ENCODE data around the gene ARMH2. TPM values are rescaled to one million over a fixed set of nuclear protein-coding genes. Genes with fewer than 3 reads are reported as not detected.

ARMH2 gene
- total RNA-seq, 1 experiment from 2014 or later: not detected

- H2BK20ac ChIP-seq (ENCODE audit: low read depth, low read length, poor library complexity, severe bottlenecking): no peak overlapping the region
- H3K27ac Mint-ChIP-seq: peak overlapping the region; percentile 2 to 22 (median 8); a peak in 3 of 7 replicates
Measured at GRCh38 chr6:24821860-24822444, 23.2 kb upstream of the ARMH2 start.

More at GRCh38 chr6:24821860-24822444, 23.2 kb upstream of the ARMH2 start:
- Histone ChIP-seq H3T11ph (ENCODE audit: low read length) (no peak overlapping the region), H3K23me2 (ENCODE audit: insufficient read length, low read depth, low read length, poor library complexity, severe bottlenecking) (no peaks in the 10 kb centered on the region), H2BK12ac (ENCODE audit: insufficient read length, low read depth, low read length) (no peak overlapping the region), H2BK5ac (ENCODE audit: insufficient read length, low read length) (no peak overlapping the region), H4K20me1 (ENCODE audit: control insufficient read depth, insufficient read depth, insufficient read length) (no peaks in the 10 kb centered on the region), H3K18ac (ENCODE audit: insufficient read length, low read depth, low read length) (no peak overlapping the region), H4K91ac (ENCODE audit: insufficient read length, low read depth, low read length) (no peak overlapping the region), H3K14ac (ENCODE audit: insufficient read depth, low read length) (no peak overlapping the region), H4K8ac (replicated peaks; ENCODE audit: insufficient read length, low read depth, low read length) (no peak overlapping the region), H3K27me3 (ENCODE audit: insufficient read depth, low read length) (no peaks in the 10 kb centered on the region), H3K4ac (ENCODE audit: low read depth, low read length) (no peak overlapping the region), H2AFZ (ENCODE audit: low read length) (no peak overlapping the region), H3K56ac (ENCODE audit: insufficient read length, low read depth, low read length) (no peak overlapping the region), H3K79me2 (ENCODE audit: insufficient read depth, low read length) (no peaks in the 10 kb centered on the region), H3K9me3 (ENCODE audit: control insufficient read depth, low read depth, low read length) (no peaks in the 10 kb centered on the region), H2AK5ac (ENCODE audit: insufficient read length, low read length) (no peak overlapping the region), H2BK15ac (ENCODE audit: low read depth, low read length) (no peak overlapping the region), H3K9ac (ENCODE audit: extremely low read depth, insufficient read length, low read length) (no peak overlapping the region), H3K4me1 (ENCODE audit: insufficient read depth, low read length) (no peaks in the 10 kb centered on the region), H2BK120ac (ENCODE audit: low read depth, low read length, poor library complexity, severe bottlenecking) (no peak overlapping the region), H3K23ac (ENCODE audit: insufficient read length, low read depth, low read length) (no peak overlapping the region), H3K27ac (ENCODE audit: insufficient read length, low read depth, low read length) (no peak overlapping the region), H4K5ac (ENCODE audit: insufficient read length, low read depth, low read length) (no peak overlapping the region), H3K4me2 (ENCODE audit: insufficient read depth, insufficient read length, low read length) (no peak overlapping the region), H3K79me1 (ENCODE audit: insufficient read depth, low read depth, low read length, poor library complexity, severe bottlenecking) (no peaks in the 10 kb centered on the region)
- H3K4me1 Mint-ChIP-seq: peaks cover 7 to 9% of the 10 kb centered on the region in 2 experiments; a peak in 2 of 4 replicates
- no peak for TF ChIP-seq CTCF (conservative IDR thresholded peaks at IDR 0.05)
- H3K9me3 Mint-ChIP-seq: no peaks in the 10 kb centered on the region
- no CpG with 5 or more reads among the region's 3 CpGs for WGBS (ENCODE audit: extremely low coverage, insufficient read length, low lambda C conversion rate)
- H3K27me3 Mint-ChIP-seq (ENCODE audit: low read depth): no peaks in the 10 kb centered on the region
- H3K4me3 Mint-ChIP-seq: no peak overlapping the region
- no peak for DNase-seq
- H3K36me3 Mint-ChIP-seq (ENCODE audit: insufficient read depth in 1 of 3, low read depth in 3 of 3): peaks cover 0 to 7% (median 4%) of the 10 kb centered on the region in 3 experiments; a peak in 2 of 7 replicates
